ENCODE results near the gene NDUFS2.

GRCh38 chr1:161259345-161259702 lies 57.2 kb downstream of the NDUFS2 start:
- TF ChIP-seq POLR2AphosphoS5 (IDR thresholded peaks at IDR 0.05; ENCODE audit: low read depth, low read length) (no peak), TAF1 (IDR thresholded peaks at IDR 0.05; ENCODE audit: borderline replicate concordance, insufficient read depth, low read length) (no peak), FOXP2 (optimal IDR thresholded peaks at IDR 0.05; ENCODE audit: borderline replicate concordance, extremely low read depth, extremely low read length, insufficient read depth) (no peak), REST (IDR thresholded peaks at IDR 0.05; ENCODE audit: insufficient read depth in 1 of 2, low read depth in 2 of 2, low read length in 2 of 2) (no peak)

Measured in PFSK-1 (cell line).